Measurements from ENCODE around the gene NCOA5.

NCOA5 gene

GRCh38 chr20:46053416-46053815, 36.3 kb downstream of the NCOA5 start:
- DNase-seq = peak in 1 of 42 donors; percentile 10
- intact Hi-C loops (cut with DNase I) = no loop called here

- intact Hi-C loops (cut with DNase I) = no loop called here
- DNase-seq = peak in 2 of 42 donors; percentile 5 to 14
Measured at GRCh38 chr20:46051556-46052308, 38.0 kb downstream of the NCOA5 start.

GRCh38 chr20:46050885-46051284, 38.9 kb downstream of the NCOA5 start:
- intact Hi-C loops (cut with DNase I) = no loop called here
- DNase-seq = no peak

- peak in 2 of 42 donors; percentile 6 to 10 for DNase-seq
- intact Hi-C loops (cut with DNase I) = no loop called here
Measured at GRCh38 chr20:46050444-46050843, 39.3 kb downstream of the NCOA5 start.

- no peak for DNase-seq
- intact Hi-C loops (cut with DNase I) = no loop called here
Measured at GRCh38 chr20:46049815-46050214, 39.9 kb downstream of the NCOA5 start.

GRCh38 chr20:46049190-46049589, 40.6 kb downstream of the NCOA5 start:
- peak in 1 of 42 donors; percentile 5 for DNase-seq
- intact Hi-C loops (cut with DNase I) = no loop called here

- intact Hi-C loops (cut with DNase I) = no loop called here
- DNase-seq = peak in 1 of 42 donors; percentile 9
Measured at GRCh38 chr20:46047821-46048220, 41.9 kb downstream of the NCOA5 start.

- intact Hi-C loops (cut with DNase I) = no loop called here
- DNase-seq = peak in 1 of 42 donors; percentile 5
Measured at GRCh38 chr20:46046588-46047310, 43.0 kb downstream of the NCOA5 start.

GRCh38 chr20:46044896-46045295, 44.9 kb downstream of the NCOA5 start:
- intact Hi-C loops (cut with DNase I) = no loop called here
- DNase-seq = no peak

GRCh38 chr20:46043556-46043955, 46.2 kb downstream of the NCOA5 start:
- intact Hi-C loops (cut with DNase I) = no loop called here

GRCh38 chr20:46040902-46041535, 48.7 kb downstream of the NCOA5 start:
- intact Hi-C loops (cut with DNase I) = no loop called here
- peak in 10 of 42 donors; percentile 20 to 74 (median 50) for DNase-seq

More at GRCh38 chr20:46043556-46043955, 46.2 kb downstream of the NCOA5 start:
- no peak for DNase-seq

- no peak for DNase-seq
- intact Hi-C loops (cut with DNase I) = no loop called here
Measured at GRCh38 chr20:46037036-46037435, 52.7 kb downstream of the NCOA5 start.

GRCh38 chr20:46036370-46036769, 53.4 kb downstream of the NCOA5 start:
- no peak for DNase-seq
- intact Hi-C loops (cut with DNase I) = no loop called here

GRCh38 chr20:46035713-46036112, 54.0 kb downstream of the NCOA5 start:
- peak in 32 of 42 donors; percentile 32 to 87 (median 62) for DNase-seq

GRCh38 chr20:46035253-46035652, 54.5 kb downstream of the NCOA5 start:
- no peak for DNase-seq
- intact Hi-C loops (cut with DNase I) = no loop called here

More at GRCh38 chr20:46035713-46036112, 54.0 kb downstream of the NCOA5 start:
- intact Hi-C loops (cut with DNase I) = no loop called here

GRCh38 chr20:46034039-46034438, 55.7 kb downstream of the NCOA5 start:
- intact Hi-C loops (cut with DNase I) = no loop called here
- DNase-seq = peak in 13 of 42 donors; percentile 21 to 67 (median 48)

- DNase-seq = peak in 39 of 42 donors; percentile 27 to 79 (median 55)
Measured at GRCh38 chr20:46031701-46032254, 58.0 kb downstream of the NCOA5 start.

GRCh38 chr20:46031014-46031569, 58.7 kb downstream of the NCOA5 start:
- intact Hi-C loops (cut with DNase I) = no loop called here
- DNase-seq = no peak

More at GRCh38 chr20:46031701-46032254, 58.0 kb downstream of the NCOA5 start:
- intact Hi-C loops (cut with DNase I) = no loop called here

All from head of caudate nucleus (tissue), 42 donors.